Measurements from ENCODE around the gene ING5. TPM values are rescaled to one million over a fixed set of nuclear protein-coding genes. Genes with fewer than 3 reads are reported as not detected.

Gene ING5
- total RNA-seq, 4 donors from 2014 or later, result 37.4 to 94.3 (median 56.3) TPM

- in situ Hi-C loops (cut with MboI; ENCODE audit: low pct_ligation_motif_present in 1 of 4, low pct_unique_long_range_greater_than_20kb in 1 of 4, low sequenced_read_pairs in 3 of 4), result no loop called here
- DNase-seq, result no peak
- TF ChIP-seq POLR2AphosphoS5 (IDR thresholded peaks at IDR 0.05) (no peak), POLR2A (IDR thresholded peaks at IDR 0.05) (no peak), EP300 (IDR thresholded peaks at IDR 0.05; ENCODE audit: low read depth) (no peak), CTCF (IDR thresholded peaks at IDR 0.05) (no peak)
- WGBS, 2 donors (ENCODE audit: low coverage in 1 of 2), result 60 to 92% methylated on average over 1 to 6 of the region's 6 CpGs
- Histone ChIP-seq H3K27me3 (no peaks in the 10 kb centered on the region), H3K9me3 (no peaks in the 10 kb centered on the region), H3K4me3 (no peak overlapping the region), H3K4me1 (peaks cover 13 to 31% (median 20%) of the 10 kb centered on the region in 4 donors), H3K27ac (no peak overlapping the region), H3K36me3 (peaks cover 0 to 4% (median 0%) of the 10 kb centered on the region in 4 donors)
- intact Hi-C loops (cut with DNase I; ENCODE audit: low total_unique reads), result no loop called here
These were observed 11.6 kb upstream of the ING5 start for GRCh38 chr2:241690202-241690717.

GRCh38 chr2:241692448-241692847 is 9.4 kb upstream of the ING5 start:
- no peak for DNase-seq
- H3K9me3 ChIP-seq, result no peaks in the 10 kb centered on the region
- peaks cover 6 to 21% (median 16%) of the 10 kb centered on the region in 4 donors for H3K4me1 ChIP-seq
- in situ Hi-C loops (cut with MboI; ENCODE audit: low pct_ligation_motif_present in 1 of 4, low pct_unique_long_range_greater_than_20kb in 1 of 4, low sequenced_read_pairs in 3 of 4), result no loop called here
- H3K27ac ChIP-seq, result no peak overlapping the region
- WGBS, 2 donors (ENCODE audit: low coverage in 1 of 2), result 93 to 95% methylated on average over 6 of the region's 6 CpGs
- no peak for TF ChIP-seq POLR2AphosphoS5 (IDR thresholded peaks at IDR 0.05)
- no peak for TF ChIP-seq POLR2A (IDR thresholded peaks at IDR 0.05)
- TF ChIP-seq CTCF (IDR thresholded peaks at IDR 0.05), result no peak
- no peak for TF ChIP-seq EP300 (IDR thresholded peaks at IDR 0.05; ENCODE audit: low read depth)
- H3K27me3 ChIP-seq, result no peaks in the 10 kb centered on the region
- H3K4me3 ChIP-seq, result no peak overlapping the region
- intact Hi-C loops (cut with DNase I; ENCODE audit: low total_unique reads), result no loop called here
- peaks cover 0 to 4% (median 0%) of the 10 kb centered on the region in 4 donors for H3K36me3 ChIP-seq

GRCh38 chr2:241695651-241696050 is 6.2 kb upstream of the ING5 start:
- in situ Hi-C loops (cut with MboI; ENCODE audit: low pct_ligation_motif_present in 1 of 4, low pct_unique_long_range_greater_than_20kb in 1 of 4, low sequenced_read_pairs in 3 of 4), result no loop called here
- intact Hi-C loops (cut with DNase I; ENCODE audit: low total_unique reads), result no loop called here
- WGBS, 2 donors (ENCODE audit: low coverage in 1 of 2), result 95 to 100% methylated on average over 2 to 4 of the region's 4 CpGs

DNA sequence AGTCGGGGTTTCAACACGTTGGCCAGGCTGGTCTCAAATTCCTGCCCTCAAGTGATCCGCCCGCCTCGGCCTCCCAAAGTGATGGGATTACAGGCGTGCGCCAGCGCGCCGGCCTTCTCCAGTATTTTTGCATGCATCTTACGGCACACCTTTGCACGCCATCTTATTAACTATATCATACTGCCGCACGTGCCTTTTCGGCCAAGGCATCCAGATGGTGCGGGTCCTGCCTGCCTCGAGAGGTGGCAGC is 765 bp upstream of the ING5 start:
- peaks cover 6 to 19% (median 18%) of the 10 kb centered on the region in 4 donors for H3K4me1 ChIP-seq
- 5% methylated on average over 14 of the region's 17 CpGs; no CpG with 5 or more reads in 1 of the 2 donors for WGBS, 2 donors (ENCODE audit: low coverage in 1 of 2)
- in situ Hi-C loops (cut with MboI; ENCODE audit: low pct_ligation_motif_present in 1 of 4, low pct_unique_long_range_greater_than_20kb in 1 of 4, low sequenced_read_pairs in 3 of 4), result no loop called here

More at GRCh38 chr2:241695651-241696050, 6.2 kb upstream of the ING5 start:
- peaks cover 0 to 4% (median 1%) of the 10 kb centered on the region in 4 donors for H3K4me1 ChIP-seq
- H3K36me3 ChIP-seq, result peaks cover 0 to 4% (median 0%) of the 10 kb centered on the region in 4 donors
- no peak overlapping the region for H3K4me3 ChIP-seq
- H3K27me3 ChIP-seq, result no peaks in the 10 kb centered on the region
- TF ChIP-seq POLR2A (IDR thresholded peaks at IDR 0.05), result no peak
- no peak for TF ChIP-seq POLR2AphosphoS5 (IDR thresholded peaks at IDR 0.05)
- no peak for TF ChIP-seq CTCF (IDR thresholded peaks at IDR 0.05)
- TF ChIP-seq EP300 (IDR thresholded peaks at IDR 0.05; ENCODE audit: low read depth), result no peak
- DNase-seq, result no peak
- no peak overlapping the region for H3K27ac ChIP-seq
- H3K9me3 ChIP-seq, result no peaks in the 10 kb centered on the region

More for the DNA sequence above, 765 bp upstream of the ING5 start:
- Histone ChIP-seq H3K36me3 (peaks cover 0 to 8% (median 4%) of the 10 kb centered on the region in 4 donors), H3K27ac (peak overlapping the region; percentile 93 to 98 (median 94)), H3K27me3 (no peaks in the 10 kb centered on the region), H3K4me3 (peak overlapping the region; percentile 69 to 88 (median 85)), H3K9me3 (no peaks in the 10 kb centered on the region)
- intact Hi-C loops (cut with DNase I; ENCODE audit: low total_unique reads), result no loop called here
- TF ChIP-seq CTCF (IDR thresholded peaks at IDR 0.05) (peak; percentile 38 to 65 (median 39)), POLR2A (IDR thresholded peaks at IDR 0.05) (no peak)
- DNase-seq, result no peak

Data from transverse colon (tissue), 4 donors.